ENCODE data around the gene METTL2B. TPM values are rescaled to one million over a fixed set of nuclear protein-coding genes. Genes with fewer than 3 reads are reported as not detected.
A peak's percentile ranks its signal among the peaks of the same experiment; 100 is the strongest.
"Not testable (repeated sequence)": the region's sequence is repeated elsewhere in the genome, so short reads cannot be mapped to it uniquely, and the experiment has no call there.

Gene METTL2B
- total and polyA plus RNA-seq, 7 donors: 9.6 to 23.2 (median 18.1) TPM

DNA sequence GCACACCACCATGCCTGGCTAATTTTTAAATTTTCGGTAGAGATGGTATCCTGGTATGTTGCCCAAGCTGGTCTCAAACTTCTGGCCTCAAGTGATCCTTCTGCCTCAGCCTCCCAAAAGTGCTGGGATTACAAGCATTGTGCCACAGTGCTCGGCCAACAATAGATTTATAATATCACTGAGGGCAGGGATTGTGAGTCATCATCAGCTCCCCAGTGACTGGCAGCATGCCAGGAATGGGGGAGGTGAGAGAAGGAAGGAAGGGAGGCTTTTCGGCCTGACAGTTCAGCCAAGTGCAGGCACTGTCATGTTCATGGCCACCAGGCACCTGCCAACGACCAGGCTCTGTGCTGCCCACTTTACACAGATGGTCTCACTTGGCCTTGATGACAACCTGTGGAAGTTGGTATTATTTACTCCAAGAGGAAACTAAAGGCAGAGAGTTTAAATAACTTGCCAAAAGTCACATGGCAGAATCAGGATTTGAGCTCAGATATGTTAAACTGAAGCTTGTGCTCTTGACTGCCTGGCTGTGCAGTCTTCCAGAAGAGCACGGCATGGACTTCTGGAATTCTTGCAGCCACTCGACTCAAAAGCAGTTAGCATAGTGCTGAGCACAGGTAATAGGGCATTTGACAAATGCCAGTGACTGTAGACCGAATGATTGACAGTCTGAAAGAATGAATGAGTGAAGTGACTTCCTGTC, 46.8 kb downstream of the METTL2B start:
- WGBS, 2 donors: 8 to 31% methylated on average over 5 of the region's 7 CpGs
- intact Hi-C loops (cut with DNase I): not testable (repeated sequence)

DNA sequence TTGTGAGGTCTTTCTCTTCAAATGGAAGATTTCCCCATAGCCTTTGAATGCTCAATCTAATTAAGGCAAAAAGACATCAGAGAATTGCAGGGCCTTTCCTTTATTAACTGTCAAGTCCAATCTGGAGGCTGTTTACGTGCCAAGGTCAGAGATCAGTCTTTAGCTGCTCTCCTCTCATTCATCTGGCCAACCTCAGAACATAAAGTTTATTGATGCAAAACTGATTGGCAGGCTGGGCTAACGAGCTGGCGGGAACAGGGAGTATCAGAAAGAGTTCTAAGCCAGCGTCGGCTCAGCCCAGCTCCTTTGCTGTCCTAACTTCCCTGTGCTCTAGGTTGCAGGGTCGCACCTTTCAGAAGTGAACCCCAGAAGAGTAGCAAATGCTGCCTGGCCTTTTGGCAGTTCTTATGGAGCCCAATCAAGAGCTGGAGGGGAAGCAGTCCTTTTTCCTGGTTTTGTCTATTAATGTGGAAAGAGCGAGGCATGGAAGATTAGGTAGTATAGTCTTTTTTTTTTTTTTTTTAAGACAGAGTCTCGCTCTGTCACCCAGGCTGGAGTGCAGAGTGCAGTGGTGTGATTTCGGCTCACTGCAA, 47.5 kb downstream of the METTL2B start:
- H3K27me3 ChIP-seq; H3K9me3 ChIP-seq; H3K4me3 ChIP-seq; H3K36me3 ChIP-seq; DNase-seq; intact Hi-C loops (cut with DNase I): not testable (repeated sequence)
- peak overlapping the region; percentile 52 to 67 (median 59) for H3K27ac ChIP-seq
- WGBS, 2 donors: 14 to 68% methylated on average over 9 of the region's 9 CpGs
- peaks cover 0 to 16% (median 13%) of the 10 kb centered on the region in 4 donors for H3K4me1 ChIP-seq

More for the DNA sequence above, 46.8 kb downstream of the METTL2B start:
- Histone ChIP-seq H3K27ac (peak overlapping the region; percentile 52 to 67 (median 59)), H3K4me1 (peaks cover 0 to 16% (median 13%) of the 10 kb centered on the region in 4 donors)
- H3K4me3 ChIP-seq, H3K36me3 ChIP-seq, H3K27me3 ChIP-seq, H3K9me3 ChIP-seq: not testable (repeated sequence)
- peak; percentile 88 for DNase-seq
- peak in 3 of 4 donors; percentile 25 to 54 (median 46) for TF ChIP-seq POLR2AphosphoS5 (IDR thresholded peaks at IDR 0.05)

DNA sequence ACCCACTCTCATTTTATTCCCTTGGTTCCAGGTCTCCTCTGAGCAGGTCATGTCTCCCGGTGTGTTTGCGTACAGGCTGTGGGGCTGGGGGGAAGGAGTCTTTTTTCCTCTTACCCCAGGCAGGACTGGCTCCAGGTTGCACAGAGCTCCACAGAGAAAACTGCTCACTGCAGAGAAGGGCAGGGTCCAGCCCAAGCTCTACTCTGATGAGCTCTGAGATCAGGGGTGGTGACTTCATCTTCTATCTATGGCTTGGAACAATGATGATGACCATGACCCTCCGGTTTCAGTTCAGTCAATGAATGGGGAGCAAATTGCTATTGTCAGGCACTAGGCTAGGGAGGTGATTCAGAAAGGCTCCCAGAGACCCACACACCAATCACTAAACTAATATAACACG, 49.0 kb downstream of the METTL2B start:
- H3K27ac ChIP-seq; intact Hi-C loops (cut with DNase I); H3K27me3 ChIP-seq; DNase-seq; H3K4me3 ChIP-seq; H3K36me3 ChIP-seq; H3K9me3 ChIP-seq: not testable (repeated sequence)
- WGBS, 2 donors: 90% methylated on average over 4 of the region's 4 CpGs
- peaks cover 0 to 29% (median 21%) of the 10 kb centered on the region in 4 donors for H3K4me1 ChIP-seq

DNA sequence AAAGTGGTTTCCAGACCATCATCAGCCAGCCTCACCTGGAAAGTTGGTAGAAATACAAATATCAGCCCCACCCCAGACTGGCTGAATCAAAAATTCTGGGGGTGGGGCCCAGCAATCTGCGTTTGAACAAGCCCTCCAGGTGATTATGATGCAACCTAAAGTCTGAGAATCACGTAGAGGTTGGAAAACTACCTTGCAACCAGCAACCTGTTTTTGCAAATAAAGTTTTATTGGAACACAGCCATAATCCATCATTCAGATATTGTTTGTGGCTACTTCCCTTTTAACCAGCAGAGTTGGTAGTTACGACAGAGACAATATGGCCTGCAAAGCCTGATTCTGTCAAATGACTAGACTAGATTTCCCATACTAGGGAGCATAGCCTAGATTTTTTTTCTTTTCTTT, 49.5 kb downstream of the METTL2B start:
- not testable (repeated sequence) for H3K36me3 ChIP-seq
- WGBS, 2 donors: 43 to 77% methylated on average over 3 of the region's 3 CpGs

DNA sequence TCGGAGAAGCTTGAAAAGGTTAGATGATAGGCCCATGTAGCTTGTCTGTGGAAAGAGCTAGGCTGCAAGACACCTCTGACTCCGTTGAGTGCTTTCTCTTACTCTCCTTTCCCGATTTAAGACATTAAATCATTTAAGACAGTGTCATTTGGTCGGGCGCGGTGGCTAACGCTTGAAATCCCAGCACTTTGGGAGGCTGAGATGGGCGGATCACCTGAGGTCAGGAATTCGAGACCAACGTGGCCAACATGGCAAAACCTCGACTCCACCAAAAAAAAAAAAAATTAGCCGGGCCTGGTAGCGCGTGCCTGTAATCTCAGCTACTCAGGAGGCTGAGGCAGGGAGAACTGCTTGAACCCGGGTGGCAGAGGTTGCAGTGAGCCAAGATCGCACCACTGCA, 52.6 kb downstream of the METTL2B start:
- H3K4me3 ChIP-seq; H3K27me3 ChIP-seq; intact Hi-C loops (cut with DNase I); H3K9me3 ChIP-seq; DNase-seq; H3K36me3 ChIP-seq: not testable (repeated sequence)
- WGBS, 2 donors: 93 to 95% methylated on average over 16 of the region's 16 CpGs
- peaks cover 0 to 28% (median 19%) of the 10 kb centered on the region in 4 donors for H3K4me1 ChIP-seq
- peak overlapping the region in 1 of 4 donors; percentile 99 for H3K27ac ChIP-seq

More for the DNA sequence above, 49.5 kb downstream of the METTL2B start:
- intact Hi-C loops (cut with DNase I); H3K9me3 ChIP-seq; DNase-seq; H3K4me3 ChIP-seq; H3K27me3 ChIP-seq; H3K27ac ChIP-seq: not testable (repeated sequence)
- H3K4me1 ChIP-seq: peaks cover 0 to 29% (median 21%) of the 10 kb centered on the region in 4 donors

DNA sequence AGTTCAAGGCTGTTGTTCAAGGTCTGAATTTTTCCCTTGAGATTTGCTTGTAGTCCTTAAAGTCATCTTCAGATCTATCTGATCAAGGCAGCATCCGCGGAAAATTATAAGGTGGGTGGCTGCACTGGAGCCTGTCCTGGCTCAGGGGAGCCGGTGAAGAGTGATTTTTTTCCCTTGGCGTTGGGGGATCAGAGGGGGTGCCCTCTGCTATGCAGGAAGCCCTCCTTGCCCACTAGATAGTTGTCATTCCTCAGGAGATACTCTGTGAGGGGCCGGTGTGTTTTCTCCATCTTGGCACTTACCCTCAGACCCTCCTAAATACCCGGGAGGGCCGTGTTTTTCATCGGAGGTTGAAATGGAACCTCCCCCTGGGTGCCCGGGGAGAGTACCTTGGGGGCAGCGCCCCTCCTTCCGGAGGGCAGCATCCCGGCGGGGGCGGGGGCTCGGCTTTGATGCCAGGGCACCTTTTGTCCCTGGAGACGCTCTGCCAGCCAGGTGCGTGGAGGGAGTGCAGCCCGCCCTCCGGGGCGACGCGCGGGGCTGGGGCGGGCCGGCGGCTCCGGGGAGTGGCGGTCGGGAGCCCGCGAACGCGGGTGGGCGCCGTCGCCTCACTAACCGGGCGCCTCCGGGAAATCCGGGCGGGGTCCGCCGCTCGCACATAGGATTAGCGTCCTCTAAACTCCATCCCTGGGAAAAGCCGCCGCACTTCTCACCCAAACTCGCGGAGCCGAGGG, 53.7 kb downstream of the METTL2B start:
- not testable (repeated sequence) for DNase-seq, H3K9me3 ChIP-seq, H3K27me3 ChIP-seq, H3K36me3 ChIP-seq
- H3K4me3 ChIP-seq: peak overlapping the region; percentile 67 to 99 (median 81)
- H3K27ac ChIP-seq: peak overlapping the region; percentile 93 to 100 (median 97)
- H3K4me1 ChIP-seq: peaks cover 0 to 39% (median 29%) of the 10 kb centered on the region in 4 donors
- intact Hi-C loops (cut with DNase I): loop anchor here (10.0 kb wide), 1 partner anchor 55 kb away; the partner anchor contains the start of gene METTL2B
- WGBS, 2 donors: 3 to 4% methylated on average over 50 of the region's 50 CpGs

DNA sequence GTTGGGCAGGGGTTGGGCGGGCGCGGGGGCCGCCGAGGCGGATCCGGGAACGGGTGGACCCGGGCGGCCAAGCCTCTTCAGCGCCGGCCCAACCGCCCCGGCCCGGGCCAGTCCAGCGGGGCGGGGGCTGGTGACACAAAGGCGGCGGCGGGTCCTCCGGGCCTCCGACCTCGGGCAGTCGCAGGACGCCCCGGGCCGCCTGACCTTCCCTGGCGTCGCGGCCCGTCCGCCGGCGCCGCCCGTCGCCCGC, 54.2 kb downstream of the METTL2B start:
- DNase-seq: no peak
- peak overlapping the region; percentile 93 to 100 (median 97) for H3K27ac ChIP-seq
- intact Hi-C loops (cut with DNase I): loop anchor here (10.0 kb wide), 1 partner anchor 56 kb away; the partner anchor contains the start of gene METTL2B
- 0% methylated on average over 38 of the region's 38 CpGs for WGBS, 2 donors
- no peaks in the 10 kb centered on the region for H3K27me3 ChIP-seq
- peak overlapping the region; percentile 67 to 99 (median 81) for H3K4me3 ChIP-seq
- TF ChIP-seq, protein P1, sequence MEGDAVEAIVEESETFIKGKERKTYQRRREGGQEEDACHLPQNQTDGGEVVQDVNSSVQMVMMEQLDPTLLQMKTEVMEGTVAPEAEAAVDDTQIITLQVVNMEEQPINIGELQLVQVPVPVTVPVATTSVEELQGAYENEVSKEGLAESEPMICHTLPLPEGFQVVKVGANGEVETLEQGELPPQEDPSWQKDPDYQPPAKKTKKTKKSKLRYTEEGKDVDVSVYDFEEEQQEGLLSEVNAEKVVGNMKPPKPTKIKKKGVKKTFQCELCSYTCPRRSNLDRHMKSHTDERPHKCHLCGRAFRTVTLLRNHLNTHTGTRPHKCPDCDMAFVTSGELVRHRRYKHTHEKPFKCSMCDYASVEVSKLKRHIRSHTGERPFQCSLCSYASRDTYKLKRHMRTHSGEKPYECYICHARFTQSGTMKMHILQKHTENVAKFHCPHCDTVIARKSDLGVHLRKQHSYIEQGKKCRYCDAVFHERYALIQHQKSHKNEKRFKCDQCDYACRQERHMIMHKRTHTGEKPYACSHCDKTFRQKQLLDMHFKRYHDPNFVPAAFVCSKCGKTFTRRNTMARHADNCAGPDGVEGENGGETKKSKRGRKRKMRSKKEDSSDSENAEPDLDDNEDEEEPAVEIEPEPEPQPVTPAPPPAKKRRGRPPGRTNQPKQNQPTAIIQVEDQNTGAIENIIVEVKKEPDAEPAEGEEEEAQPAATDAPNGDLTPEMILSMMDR (IDR thresholded peaks at IDR 0.05): no peak
- TF ChIP-seq POLR2AphosphoS5 (IDR thresholded peaks at IDR 0.05) (no peak), EP300 (IDR thresholded peaks at IDR 0.05) (no peak), POLR2A (IDR thresholded peaks at IDR 0.05) (no peak)
- H3K36me3 ChIP-seq: no peaks in the 10 kb centered on the region
- H3K4me1 ChIP-seq: peaks cover 0 to 43% (median 32%) of the 10 kb centered on the region in 4 donors
- no peaks in the 10 kb centered on the region for H3K9me3 ChIP-seq
